Activated naive CD4-positive, alpha-beta T cell treated with anti-CD3 and anti-CD28 coated beads, Interleukin-2, amount 50 U/mL, for 24 hours (primary cell): ENCODE data around the gene PRKAB2.
"Not testable (repeated sequence)": the region's sequence is repeated elsewhere in the genome, so short reads cannot be mapped to it uniquely, and the experiment has no call there.

ENCODE experiments used
- H3K27ac Mint-ChIP-seq: one replicate; pipeline ENCODE4 v1.8.0; 2021; ENCODE audit warnings: mild to moderate bottlenecking, mixed read lengths
- H3K27me3 Mint-ChIP-seq: one replicate; pipeline ENCODE4 v1.8.0; 2021; ENCODE audit warnings: mixed read lengths
- H3K36me3 Mint-ChIP-seq: one replicate; pipeline ENCODE4 v1.8.0; 2021; ENCODE audit warnings: mixed read lengths
- H3K4me1 Mint-ChIP-seq: one replicate; pipeline ENCODE4 v1.8.0; 2021; ENCODE audit warnings: mixed read lengths
- H3K4me3 Mint-ChIP-seq: one replicate; pipeline ENCODE4 v1.8.0; 2021; ENCODE audit warnings: mild to moderate bottlenecking, mixed read lengths
- H3K9me3 Mint-ChIP-seq: one replicate; pipeline ENCODE4 v1.8.0; 2021; ENCODE audit warnings: mixed read lengths

The PRKAB2 gene

GRCh38 chr1:147201786-147202185 lies 29.5 kb upstream of the PRKAB2 start:
- Mint-ChIP-seq H3K36me3 (peaks cover 9% of the 10 kb centered on the region), H3K4me1 (no peaks in the 10 kb centered on the region), H3K4me3 (no peak overlapping the region), H3K27me3 (no peaks in the 10 kb centered on the region), H3K9me3 (no peaks in the 10 kb centered on the region), H3K27ac (no peak overlapping the region)

- no peaks in the 10 kb centered on the region for H3K9me3 Mint-ChIP-seq
- no peak overlapping the region for H3K27ac Mint-ChIP-seq
- no peaks in the 10 kb centered on the region for H3K4me1 Mint-ChIP-seq
- no peaks in the 10 kb centered on the region for H3K27me3 Mint-ChIP-seq
- no peak overlapping the region for H3K4me3 Mint-ChIP-seq
- H3K36me3 Mint-ChIP-seq = peaks cover 9% of the 10 kb centered on the region
Observed at GRCh38 chr1:147201276-147201675, 29.0 kb upstream of the PRKAB2 start.

DNA sequence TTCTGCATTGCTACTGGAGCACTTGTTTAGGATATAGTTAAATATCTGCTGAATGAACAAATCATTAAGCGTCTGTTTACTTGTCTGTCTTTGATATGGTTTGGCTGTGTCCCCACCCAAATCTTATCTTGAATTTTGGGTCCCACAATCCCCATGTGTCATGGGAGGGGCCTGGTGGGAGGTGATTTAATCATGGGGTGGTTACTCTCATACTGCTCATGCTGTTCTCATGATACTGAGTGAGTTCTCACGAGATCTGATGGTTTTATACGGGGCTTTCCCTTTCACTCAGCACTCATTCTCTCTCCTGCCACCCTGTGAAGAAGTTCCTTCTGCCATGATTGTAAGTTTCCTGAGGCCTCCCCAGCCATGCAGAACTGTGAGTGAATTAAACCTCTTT lies 25.1 kb upstream of the PRKAB2 start:
- not testable (repeated sequence) for H3K9me3 Mint-ChIP-seq, H3K27ac Mint-ChIP-seq, H3K4me3 Mint-ChIP-seq, H3K4me1 Mint-ChIP-seq, H3K27me3 Mint-ChIP-seq
- H3K36me3 Mint-ChIP-seq = peaks cover 15% of the 10 kb centered on the region

GRCh38 chr1:147189514-147189913 lies 17.2 kb upstream of the PRKAB2 start:
- H3K36me3 Mint-ChIP-seq = peaks cover 9% of the 10 kb centered on the region
- H3K4me3 Mint-ChIP-seq = no peak overlapping the region
- H3K27ac Mint-ChIP-seq = no peak overlapping the region
- no peaks in the 10 kb centered on the region for H3K4me1 Mint-ChIP-seq
- no peaks in the 10 kb centered on the region for H3K27me3 Mint-ChIP-seq
- H3K9me3 Mint-ChIP-seq = no peaks in the 10 kb centered on the region

GRCh38 chr1:147185432-147185831 lies 13.2 kb upstream of the PRKAB2 start:
- Mint-ChIP-seq H3K9me3 (no peaks in the 10 kb centered on the region), H3K4me3 (no peak overlapping the region), H3K27ac (no peak overlapping the region), H3K36me3 (peaks cover 4% of the 10 kb centered on the region), H3K4me1 (no peaks in the 10 kb centered on the region), H3K27me3 (peaks cover 1% of the 10 kb centered on the region)

GRCh38 chr1:147177611-147178380 lies 5.5 kb upstream of the PRKAB2 start:
- Mint-ChIP-seq H3K4me1 (peaks cover 15% of the 10 kb centered on the region), H3K27me3 (peaks cover 1% of the 10 kb centered on the region), H3K4me3 (no peak overlapping the region), H3K36me3 (peaks cover 23% of the 10 kb centered on the region), H3K9me3 (peaks cover 18% of the 10 kb centered on the region), H3K27ac (no peak overlapping the region)

DNA sequence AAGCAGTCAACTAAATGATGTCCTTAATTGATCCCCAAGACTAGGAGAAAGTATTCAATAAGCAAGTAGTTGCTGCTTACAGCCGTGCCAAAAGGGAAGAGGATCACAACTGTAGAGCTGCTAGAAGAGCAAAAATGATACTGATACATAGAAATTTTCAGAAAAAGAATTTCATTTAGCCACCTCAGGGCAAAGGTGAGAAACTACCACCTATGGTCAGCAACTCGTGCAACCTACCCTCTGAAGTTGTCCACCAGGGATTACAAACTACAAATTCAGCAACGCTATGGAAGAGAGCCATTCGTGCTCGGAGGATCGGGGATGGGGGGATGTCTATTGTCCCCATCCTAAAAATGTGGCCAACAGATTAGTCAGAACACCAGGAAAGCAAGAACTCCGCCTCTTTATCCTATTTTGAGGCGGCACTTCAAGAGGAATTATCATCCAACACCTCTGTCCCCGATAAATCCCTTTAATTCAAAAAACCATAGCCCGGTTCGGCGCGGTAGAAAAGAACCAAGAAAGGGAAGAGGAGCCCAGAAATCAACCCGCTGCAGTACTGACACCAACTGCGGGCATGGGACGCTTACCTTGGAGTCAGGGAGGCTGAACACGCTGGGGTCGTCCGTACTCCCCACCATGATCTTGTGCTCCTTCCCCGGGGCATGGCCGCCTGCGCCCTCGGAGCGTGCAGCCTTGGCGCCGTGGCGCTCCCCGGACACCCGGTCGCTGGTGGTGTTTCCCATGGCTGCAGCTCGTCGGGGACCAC lies 687 bp downstream of the PRKAB2 start:
- H3K27ac Mint-ChIP-seq = peak overlapping the region; percentile 89
- peaks cover 39% of the 10 kb centered on the region for H3K4me1 Mint-ChIP-seq
- peaks cover 14% of the 10 kb centered on the region for H3K36me3 Mint-ChIP-seq
- no peaks in the 10 kb centered on the region for H3K27me3 Mint-ChIP-seq
- H3K9me3 Mint-ChIP-seq = no peaks in the 10 kb centered on the region
- peak overlapping the region; percentile 97 for H3K4me3 Mint-ChIP-seq

- Mint-ChIP-seq H3K27ac (no peak overlapping the region), H3K27me3 (no peaks in the 10 kb centered on the region), H3K4me1 (peaks cover 41% of the 10 kb centered on the region), H3K9me3 (no peaks in the 10 kb centered on the region), H3K36me3 (peaks cover 12% of the 10 kb centered on the region), H3K4me3 (peak overlapping the region; percentile 55)
Observed at GRCh38 chr1:147169840-147170674, 2.2 kb downstream of the PRKAB2 start.

- Mint-ChIP-seq H3K27ac (no peak overlapping the region), H3K36me3 (peaks cover 10% of the 10 kb centered on the region), H3K4me1 (peaks cover 39% of the 10 kb centered on the region), H3K4me3 (no peak overlapping the region), H3K27me3 (no peaks in the 10 kb centered on the region), H3K9me3 (no peaks in the 10 kb centered on the region)
Observed at GRCh38 chr1:147169171-147169570, 3.1 kb downstream of the PRKAB2 start.

- peaks cover 35% of the 10 kb centered on the region for H3K4me1 Mint-ChIP-seq
- H3K36me3 Mint-ChIP-seq = peaks cover 7% of the 10 kb centered on the region
- H3K9me3 Mint-ChIP-seq = no peaks in the 10 kb centered on the region
- H3K4me3 Mint-ChIP-seq = no peak overlapping the region
- no peak overlapping the region for H3K27ac Mint-ChIP-seq
- no peaks in the 10 kb centered on the region for H3K27me3 Mint-ChIP-seq
Observed at GRCh38 chr1:147168626-147169058, 3.6 kb downstream of the PRKAB2 start.

- Mint-ChIP-seq H3K4me3 (no peak overlapping the region), H3K27me3 (no peaks in the 10 kb centered on the region), H3K9me3 (no peaks in the 10 kb centered on the region), H3K4me1 (peaks cover 24% of the 10 kb centered on the region), H3K36me3 (peaks cover 10% of the 10 kb centered on the region), H3K27ac (no peak overlapping the region)
Observed at GRCh38 chr1:147167365-147167764, 4.9 kb downstream of the PRKAB2 start.

DNA sequence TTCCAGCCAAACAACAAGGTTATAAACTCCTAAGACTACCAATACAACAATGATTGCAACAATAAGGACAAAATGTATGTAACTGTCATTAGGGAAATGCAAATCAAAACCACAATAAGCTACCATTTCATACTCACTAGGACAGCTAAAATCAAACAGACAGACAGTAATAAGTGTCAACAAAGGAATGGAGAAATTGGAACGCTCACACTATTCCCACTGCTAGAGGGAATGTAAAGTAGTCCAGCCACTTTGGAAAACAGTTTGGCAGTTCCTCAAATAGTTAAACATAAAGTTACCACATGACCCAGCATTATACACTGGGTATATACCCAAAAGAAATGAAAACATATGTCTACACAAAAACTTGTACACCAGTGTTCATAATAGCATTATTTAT lies 9.3 kb downstream of the PRKAB2 start:
- Mint-ChIP-seq H3K36me3 (peaks cover 17% of the 10 kb centered on the region), H3K27ac (no peak overlapping the region), H3K4me1 (peaks cover 4% of the 10 kb centered on the region), H3K4me3 (no peak overlapping the region), H3K27me3 (no peaks in the 10 kb centered on the region), H3K9me3 (no peaks in the 10 kb centered on the region)

DNA sequence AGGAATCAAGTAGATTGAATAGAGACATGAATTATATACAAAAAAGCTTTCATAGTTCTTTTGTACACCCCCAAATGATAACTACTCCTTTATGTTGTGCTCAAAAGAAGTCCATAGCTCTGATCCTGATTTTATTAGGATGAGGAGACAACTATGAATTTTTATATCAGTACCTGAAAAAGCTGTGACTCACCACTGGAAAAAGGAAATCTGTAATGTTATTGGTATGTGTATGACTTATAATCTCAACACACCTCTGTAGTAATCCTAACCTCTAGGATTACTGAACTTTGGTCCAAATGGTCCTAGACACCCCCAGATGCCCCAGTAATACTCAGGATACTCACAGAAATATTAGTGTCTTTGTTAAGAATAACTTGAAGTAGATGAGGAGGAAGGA lies 10.2 kb downstream of the PRKAB2 start:
- H3K9me3 Mint-ChIP-seq = no peaks in the 10 kb centered on the region
- H3K4me1 Mint-ChIP-seq = peaks cover 4% of the 10 kb centered on the region
- no peak overlapping the region for H3K4me3 Mint-ChIP-seq
- H3K27ac Mint-ChIP-seq = no peak overlapping the region
- H3K36me3 Mint-ChIP-seq = peaks cover 24% of the 10 kb centered on the region
- no peaks in the 10 kb centered on the region for H3K27me3 Mint-ChIP-seq

DNA sequence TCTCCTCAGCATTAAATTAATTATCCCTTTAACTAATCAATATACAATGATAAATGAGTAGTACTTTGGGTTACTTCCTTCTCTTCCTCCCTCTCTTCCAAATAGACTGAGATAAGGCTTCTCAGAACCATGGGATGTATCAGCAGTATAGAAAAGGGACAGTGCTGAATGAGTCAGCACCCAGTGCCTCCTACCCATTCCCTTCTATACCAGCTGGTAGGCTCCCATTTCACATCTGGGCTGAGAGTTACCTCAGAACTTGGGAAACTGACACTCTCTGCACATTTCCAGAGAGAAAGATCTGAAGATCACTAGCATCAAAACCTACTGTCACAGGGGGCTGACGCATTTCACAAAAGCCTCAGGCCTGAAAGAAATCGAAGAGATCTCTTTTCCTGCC lies 15.2 kb downstream of the PRKAB2 start:
- H3K27me3 Mint-ChIP-seq, H3K9me3 Mint-ChIP-seq, H3K4me1 Mint-ChIP-seq, H3K4me3 Mint-ChIP-seq, H3K27ac Mint-ChIP-seq: not testable (repeated sequence)
- peaks cover 19% of the 10 kb centered on the region for H3K36me3 Mint-ChIP-seq

DNA sequence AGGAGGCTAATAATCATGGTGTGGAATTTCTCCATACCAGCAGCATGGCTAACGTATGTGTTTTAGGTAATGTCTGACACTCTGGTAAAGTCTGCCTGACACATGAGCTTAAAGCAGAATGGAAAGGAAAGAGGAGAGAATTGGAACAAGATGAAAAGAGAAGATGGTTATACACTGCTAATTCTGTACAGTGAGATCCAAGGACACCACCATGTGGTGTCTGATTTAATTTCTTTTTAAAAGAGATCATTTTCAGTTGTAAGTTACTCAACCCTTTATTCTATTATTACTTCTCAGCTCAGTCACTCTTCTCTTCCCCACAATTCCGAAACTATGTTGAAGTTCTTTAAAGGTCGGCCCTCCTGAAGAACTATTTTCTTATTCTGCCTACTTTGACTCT lies 15.6 kb downstream of the PRKAB2 start:
- Mint-ChIP-seq H3K36me3 (peaks cover 18% of the 10 kb centered on the region), H3K27ac (no peak overlapping the region), H3K4me3 (no peak overlapping the region), H3K27me3 (no peaks in the 10 kb centered on the region), H3K4me1 (no peaks in the 10 kb centered on the region), H3K9me3 (no peaks in the 10 kb centered on the region)

DNA sequence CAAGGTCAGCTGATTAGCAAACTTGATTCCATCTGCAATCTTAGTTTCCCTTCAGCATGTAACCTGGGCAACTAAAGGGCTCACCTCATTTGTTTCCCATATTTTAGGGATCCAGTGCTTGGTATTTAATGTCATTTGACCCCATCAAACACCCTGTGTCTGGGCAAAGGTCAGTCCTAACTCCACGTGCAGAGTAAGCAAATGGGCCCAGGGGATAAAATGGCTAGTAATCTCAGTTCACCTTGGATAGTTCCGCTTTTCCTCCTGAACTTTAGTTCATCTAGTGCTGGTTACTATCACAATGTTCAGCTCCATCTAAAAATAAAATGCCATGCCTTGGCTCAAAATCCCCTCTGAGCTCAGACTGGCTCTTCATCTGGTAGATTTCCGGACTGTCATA lies 19.5 kb downstream of the PRKAB2 start:
- H3K27ac Mint-ChIP-seq = no peak overlapping the region
- H3K36me3 Mint-ChIP-seq = peaks cover 13% of the 10 kb centered on the region
- H3K4me1 Mint-ChIP-seq = no peaks in the 10 kb centered on the region
- no peaks in the 10 kb centered on the region for H3K27me3 Mint-ChIP-seq
- H3K9me3 Mint-ChIP-seq = no peaks in the 10 kb centered on the region
- no peak overlapping the region for H3K4me3 Mint-ChIP-seq
